ENCODE results near the gene ITGB2.
A peak's percentile ranks its signal among the peaks of the same experiment; 100 is the strongest.

Gene ITGB2

DNA sequence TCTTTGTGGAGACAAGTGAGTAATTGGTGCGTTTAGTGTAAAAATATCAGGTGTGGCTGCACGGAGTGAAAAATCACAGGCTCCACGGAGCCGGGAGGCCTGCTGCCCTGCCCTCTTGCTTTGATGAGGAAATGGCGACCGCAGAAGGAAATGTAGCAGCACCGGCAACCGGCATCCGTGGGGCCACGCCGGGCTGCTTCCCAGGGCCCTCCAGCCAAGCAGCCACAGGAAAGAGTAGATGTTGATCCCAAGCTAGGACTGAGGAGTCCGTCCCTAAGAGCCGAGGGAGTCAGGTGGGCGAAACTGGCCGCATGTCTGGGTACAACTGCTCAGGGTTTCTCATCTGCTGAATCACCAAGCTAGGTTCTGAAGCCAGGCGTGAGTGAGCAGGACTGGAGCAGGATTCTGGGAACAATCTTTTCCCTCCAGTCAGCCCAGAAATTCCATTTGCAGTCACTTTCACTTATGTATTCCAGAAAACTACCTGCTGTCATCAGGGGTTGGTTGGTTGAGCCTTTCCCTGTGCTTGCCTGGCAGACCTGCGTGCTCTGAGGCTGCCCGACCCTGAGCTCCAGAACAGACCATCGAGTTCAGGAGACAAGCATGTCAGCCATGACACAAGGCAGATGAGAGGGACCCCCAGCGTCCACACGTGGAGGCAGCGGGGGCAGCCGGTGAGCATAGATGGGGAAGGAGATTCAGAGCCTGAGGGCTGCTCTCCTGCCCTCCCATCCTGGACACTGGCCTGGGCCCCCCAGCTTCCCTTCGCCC lies 5.8 kb upstream of the ITGB2 start:
- H3K4me1 ChIP-seq (ENCODE audit: control insufficient read depth, insufficient read depth, low read length), result no peaks in the 10 kb centered on the region
- no peak overlapping the region for H3K27ac ChIP-seq (ENCODE audit: low read depth, low read length)
- H3K4me3 ChIP-seq (ENCODE audit: low read length), result peak overlapping the region; percentile 27
- no peaks in the 10 kb centered on the region for H3K36me3 ChIP-seq (ENCODE audit: control insufficient read depth, insufficient read depth, low read length)
- H3K9ac ChIP-seq (ENCODE audit: low read length), result peak overlapping the region; percentile 4
- peaks cover 7% of the 10 kb centered on the region for H3K27me3 ChIP-seq (ENCODE audit: control insufficient read depth, insufficient read depth, low read length)

- H3K36me3 ChIP-seq (ENCODE audit: control insufficient read depth, insufficient read depth, low read length), result no peaks in the 10 kb centered on the region
- no peaks in the 10 kb centered on the region for H3K4me1 ChIP-seq (ENCODE audit: control insufficient read depth, insufficient read depth, low read length)
- no peak overlapping the region for H3K9ac ChIP-seq (ENCODE audit: low read length)
- H3K27ac ChIP-seq (ENCODE audit: low read depth, low read length), result no peak overlapping the region
- H3K27me3 ChIP-seq (ENCODE audit: control insufficient read depth, insufficient read depth, low read length), result peaks cover 9% of the 10 kb centered on the region
- H3K4me3 ChIP-seq (ENCODE audit: low read length), result no peak overlapping the region
Measured at GRCh38 chr21:44925378-44925755, 4.7 kb upstream of the ITGB2 start.

GRCh38 chr21:44924606-44925377 lies 4.1 kb upstream of the ITGB2 start:
- H3K36me3 ChIP-seq (ENCODE audit: control insufficient read depth, insufficient read depth, low read length), result no peaks in the 10 kb centered on the region
- no peaks in the 10 kb centered on the region for H3K4me1 ChIP-seq (ENCODE audit: control insufficient read depth, insufficient read depth, low read length)
- H3K27me3 ChIP-seq (ENCODE audit: control insufficient read depth, insufficient read depth, low read length), result peaks cover 15% of the 10 kb centered on the region
- no peak overlapping the region for H3K27ac ChIP-seq (ENCODE audit: low read depth, low read length)
- no peak overlapping the region for H3K4me3 ChIP-seq (ENCODE audit: low read length)
- no peak overlapping the region for H3K9ac ChIP-seq (ENCODE audit: low read length)

GRCh38 chr21:44923480-44924084 lies 2.9 kb upstream of the ITGB2 start:
- H3K9ac ChIP-seq (ENCODE audit: low read length), result no peak overlapping the region
- no peak overlapping the region for H3K4me3 ChIP-seq (ENCODE audit: low read length)
- H3K27ac ChIP-seq (ENCODE audit: low read depth, low read length), result no peak overlapping the region
- H3K36me3 ChIP-seq (ENCODE audit: control insufficient read depth, insufficient read depth, low read length), result no peaks in the 10 kb centered on the region
- peaks cover 17% of the 10 kb centered on the region for H3K27me3 ChIP-seq (ENCODE audit: control insufficient read depth, insufficient read depth, low read length)
- H3K4me1 ChIP-seq (ENCODE audit: control insufficient read depth, insufficient read depth, low read length), result no peaks in the 10 kb centered on the region

GRCh38 chr21:44921928-44922327 lies 1.2 kb upstream of the ITGB2 start:
- Histone ChIP-seq H3K27ac (ENCODE audit: low read depth, low read length) (no peak overlapping the region), H3K4me3 (ENCODE audit: low read length) (no peak overlapping the region), H3K27me3 (ENCODE audit: control insufficient read depth, insufficient read depth, low read length) (peaks cover 14% of the 10 kb centered on the region), H3K4me1 (ENCODE audit: control insufficient read depth, insufficient read depth, low read length) (no peaks in the 10 kb centered on the region), H3K36me3 (ENCODE audit: control insufficient read depth, insufficient read depth, low read length) (no peaks in the 10 kb centered on the region), H3K9ac (ENCODE audit: low read length) (no peak overlapping the region)

DNA sequence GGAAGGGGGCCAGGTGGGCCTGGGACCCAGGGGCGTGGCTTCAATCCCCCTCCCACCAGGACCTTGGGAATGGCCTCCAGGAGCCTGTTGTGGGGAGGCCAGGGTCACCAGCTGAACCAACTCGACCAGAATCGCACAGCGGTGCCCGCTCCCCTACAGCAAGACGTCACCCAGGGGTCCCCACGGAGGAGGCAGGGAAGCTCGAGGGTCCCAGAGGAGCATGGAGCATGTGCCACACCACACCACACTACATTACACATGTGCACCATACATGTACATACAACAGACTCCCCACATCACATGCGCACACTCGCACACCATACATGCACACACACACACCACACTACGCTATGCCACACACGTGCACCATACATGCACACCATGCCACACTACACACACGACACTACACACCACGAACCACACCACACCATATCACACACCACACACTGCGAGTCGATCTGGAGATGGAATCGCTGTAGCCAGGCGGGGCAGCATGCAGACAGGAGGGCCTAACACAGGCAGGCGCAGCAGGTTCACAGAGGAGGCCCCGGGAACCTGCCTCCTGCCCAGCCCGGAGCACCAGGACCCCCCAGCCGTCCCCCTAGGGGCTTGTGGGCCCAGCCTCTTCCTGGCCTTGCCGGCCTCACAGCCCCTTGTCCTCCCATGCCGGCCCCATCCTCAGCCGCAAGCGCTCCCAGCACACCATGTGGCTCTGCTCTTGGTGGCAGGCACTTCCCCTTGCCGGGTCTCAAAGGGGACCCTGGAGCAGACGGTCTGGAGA lies 596 bp downstream of the ITGB2 start:
- H3K4me1 ChIP-seq (ENCODE audit: control insufficient read depth, insufficient read depth, low read length), result no peaks in the 10 kb centered on the region

DNA sequence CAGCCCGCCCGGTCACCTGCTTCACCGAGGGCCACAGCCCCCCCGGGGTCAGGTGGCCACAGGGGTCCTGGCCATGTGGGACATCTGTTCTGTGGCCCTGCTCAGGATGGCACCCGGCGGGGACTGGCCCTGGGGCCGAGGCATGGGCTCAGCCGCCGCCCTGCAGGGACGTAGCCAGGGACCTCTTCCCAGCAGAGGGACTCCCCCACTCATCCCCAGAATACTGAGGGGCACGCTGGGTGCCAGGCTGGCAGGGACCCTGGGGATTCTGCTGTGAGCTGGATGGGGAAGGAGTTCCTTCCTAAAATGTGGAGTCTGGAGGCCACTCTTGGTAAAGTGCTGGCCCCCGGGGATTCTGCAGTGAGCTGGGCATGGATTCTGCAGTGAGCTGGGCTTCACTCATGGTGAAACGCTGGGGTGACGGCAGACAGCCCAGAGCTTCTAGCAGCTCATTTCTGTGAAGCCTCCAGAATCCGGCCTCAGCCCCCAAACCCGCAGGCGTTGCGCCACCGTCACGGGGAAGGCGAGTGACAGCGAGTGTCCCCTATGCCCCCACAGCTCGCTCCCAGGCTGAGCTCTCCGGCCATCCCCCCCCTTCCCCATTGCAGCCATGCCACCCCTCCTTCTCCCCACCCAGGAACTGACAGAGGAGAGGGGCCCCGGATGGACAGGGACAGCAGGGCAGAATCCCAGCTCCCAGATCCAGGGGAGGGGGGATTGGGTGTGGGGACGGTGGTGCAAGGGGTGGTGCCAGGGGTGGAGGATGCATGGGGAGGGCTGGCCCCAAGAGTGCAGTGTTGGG lies 1.4 kb downstream of the ITGB2 start:
- H3K9ac ChIP-seq (ENCODE audit: low read length), result no peak overlapping the region
- no peak overlapping the region for H3K27ac ChIP-seq (ENCODE audit: low read depth, low read length)
- H3K4me3 ChIP-seq (ENCODE audit: low read length), result peak overlapping the region; percentile 54
- peaks cover 11% of the 10 kb centered on the region for H3K27me3 ChIP-seq (ENCODE audit: control insufficient read depth, insufficient read depth, low read length)
- H3K4me1 ChIP-seq (ENCODE audit: control insufficient read depth, insufficient read depth, low read length), result no peaks in the 10 kb centered on the region
- no peaks in the 10 kb centered on the region for H3K36me3 ChIP-seq (ENCODE audit: control insufficient read depth, insufficient read depth, low read length)

More for the DNA sequence above, 596 bp downstream of the ITGB2 start:
- Histone ChIP-seq H3K27me3 (ENCODE audit: control insufficient read depth, insufficient read depth, low read length) (peaks cover 11% of the 10 kb centered on the region), H3K27ac (ENCODE audit: low read depth, low read length) (no peak overlapping the region), H3K9ac (ENCODE audit: low read length) (peak overlapping the region; percentile 10), H3K36me3 (ENCODE audit: control insufficient read depth, insufficient read depth, low read length) (no peaks in the 10 kb centered on the region), H3K4me3 (ENCODE audit: low read length) (peak overlapping the region; percentile 54)

- peaks cover 11% of the 10 kb centered on the region for H3K27me3 ChIP-seq (ENCODE audit: control insufficient read depth, insufficient read depth, low read length)
- no peaks in the 10 kb centered on the region for H3K4me1 ChIP-seq (ENCODE audit: control insufficient read depth, insufficient read depth, low read length)
- no peak overlapping the region for H3K27ac ChIP-seq (ENCODE audit: low read depth, low read length)
- no peak overlapping the region for H3K9ac ChIP-seq (ENCODE audit: low read length)
- peak overlapping the region; percentile 30 for H3K4me3 ChIP-seq (ENCODE audit: low read length)
- H3K36me3 ChIP-seq (ENCODE audit: control insufficient read depth, insufficient read depth, low read length), result no peaks in the 10 kb centered on the region
Measured at GRCh38 chr21:44918581-44919033, 2.1 kb downstream of the ITGB2 start.

- no peak overlapping the region for H3K4me3 ChIP-seq (ENCODE audit: low read length)
- no peaks in the 10 kb centered on the region for H3K36me3 ChIP-seq (ENCODE audit: control insufficient read depth, insufficient read depth, low read length)
- H3K4me1 ChIP-seq (ENCODE audit: control insufficient read depth, insufficient read depth, low read length), result no peaks in the 10 kb centered on the region
- no peak overlapping the region for H3K9ac ChIP-seq (ENCODE audit: low read length)
- peaks cover 11% of the 10 kb centered on the region for H3K27me3 ChIP-seq (ENCODE audit: control insufficient read depth, insufficient read depth, low read length)
- no peak overlapping the region for H3K27ac ChIP-seq (ENCODE audit: low read depth, low read length)
Measured at GRCh38 chr21:44918107-44918470, 2.6 kb downstream of the ITGB2 start.

- Histone ChIP-seq H3K27ac (ENCODE audit: low read depth, low read length) (no peak overlapping the region), H3K27me3 (ENCODE audit: control insufficient read depth, insufficient read depth, low read length) (peaks cover 11% of the 10 kb centered on the region), H3K9ac (ENCODE audit: low read length) (no peak overlapping the region), H3K4me3 (ENCODE audit: low read length) (no peak overlapping the region), H3K36me3 (ENCODE audit: control insufficient read depth, insufficient read depth, low read length) (no peaks in the 10 kb centered on the region), H3K4me1 (ENCODE audit: control insufficient read depth, insufficient read depth, low read length) (no peaks in the 10 kb centered on the region)
Measured at GRCh38 chr21:44917446-44918106, 3.1 kb downstream of the ITGB2 start.

DNA sequence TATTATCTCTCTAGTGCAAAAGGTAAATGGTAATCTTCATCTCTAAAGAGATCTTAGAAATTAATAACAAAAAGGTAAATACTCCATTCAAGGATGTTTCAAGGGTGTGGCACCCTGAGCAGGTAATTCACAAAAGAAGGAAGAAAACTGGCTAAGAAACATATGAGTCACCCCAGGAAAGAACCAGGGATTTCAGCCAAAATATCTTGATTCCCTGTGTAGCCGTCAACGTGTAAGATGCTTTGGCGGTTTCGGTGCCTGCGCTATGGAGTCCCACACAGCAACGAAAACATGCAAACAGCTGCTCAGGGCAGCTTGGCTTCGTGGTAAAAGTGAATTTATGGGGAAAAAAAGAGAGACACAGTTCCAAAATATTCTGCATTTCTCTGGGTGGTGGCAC lies 3.7 kb downstream of the ITGB2 start:
- H3K27me3 ChIP-seq (ENCODE audit: control insufficient read depth, insufficient read depth, low read length), result peaks cover 11% of the 10 kb centered on the region
- H3K36me3 ChIP-seq (ENCODE audit: control insufficient read depth, insufficient read depth, low read length), result no peaks in the 10 kb centered on the region
- no peak overlapping the region for H3K27ac ChIP-seq (ENCODE audit: low read depth, low read length)
- no peak overlapping the region for H3K4me3 ChIP-seq (ENCODE audit: low read length)
- H3K4me1 ChIP-seq (ENCODE audit: control insufficient read depth, insufficient read depth, low read length), result no peaks in the 10 kb centered on the region
- no peak overlapping the region for H3K9ac ChIP-seq (ENCODE audit: low read length)

Data from rectal smooth muscle tissue (tissue), 1 donor.